ENCODE data around the gene SPX. TPM values are rescaled to one million over a fixed set of nuclear protein-coding genes. Genes with fewer than 3 reads are reported as not detected.

The SPX gene
- 1 to 10 TPM in 2 of 4 donors, under 1 TPM in 1, not detected in 1; 0.67 to 2.4 (median 1.2) TPM for total RNA-seq

- Histone ChIP-seq H3K4me3 (peak within 1 kb of the TSS; percentile 42 to 43), H3K27me3 (no peaks in the 10 kb centered on the region), H3K27ac (no peak within 1 kb of the TSS), H3K4me1 (no peaks in the 10 kb centered on the region), H3K9me3 (no peaks in the 10 kb centered on the region), H3K36me3 (no peaks in the 10 kb centered on the region)
- no peak for DNase-seq
- intact Hi-C loops (cut with DNase I; ENCODE audit: low total_unique reads), result no loop called here
- TF ChIP-seq POLR2A (IDR thresholded peaks at IDR 0.05) (no peak), CTCF (IDR thresholded peaks at IDR 0.05) (no peak)
Measured at GRCh38 chr12:21526053-21526452, at the start of gene SPX. Gene SPX (plus strand): TSS chr12:21526296. CDS start chr12:21526473, 177 bp downstream.

- H3K4me3 ChIP-seq, result no peak overlapping the region
- H3K36me3 ChIP-seq, result no peaks in the 10 kb centered on the region
- intact Hi-C loops (cut with DNase I; ENCODE audit: low total_unique reads), result no loop called here
- TF ChIP-seq CTCF (IDR thresholded peaks at IDR 0.05) (no peak), POLR2A (IDR thresholded peaks at IDR 0.05) (no peak)
- no peaks in the 10 kb centered on the region for H3K9me3 ChIP-seq
- no peaks in the 10 kb centered on the region for H3K27me3 ChIP-seq
- H3K27ac ChIP-seq, result no peak overlapping the region
- DNase-seq, result no peak
- no peaks in the 10 kb centered on the region for H3K4me1 ChIP-seq
Measured at GRCh38 chr12:21476949-21477348, 49.1 kb upstream of the SPX start.

GRCh38 chr12:21478756-21479455, 47.2 kb upstream of the SPX start:
- TF ChIP-seq CTCF (IDR thresholded peaks at IDR 0.05) (no peak), POLR2A (IDR thresholded peaks at IDR 0.05) (no peak)
- H3K27me3 ChIP-seq, result no peaks in the 10 kb centered on the region
- no peak overlapping the region for H3K27ac ChIP-seq
- no peaks in the 10 kb centered on the region for H3K9me3 ChIP-seq
- intact Hi-C loops (cut with DNase I; ENCODE audit: low total_unique reads), result no loop called here
- H3K36me3 ChIP-seq, result no peaks in the 10 kb centered on the region
- H3K4me3 ChIP-seq, result no peak overlapping the region
- DNase-seq, result no peak
- no peaks in the 10 kb centered on the region for H3K4me1 ChIP-seq

GRCh38 chr12:21483531-21483930, 42.6 kb upstream of the SPX start:
- no peak for DNase-seq
- H3K36me3 ChIP-seq, result no peaks in the 10 kb centered on the region
- H3K9me3 ChIP-seq, result no peaks in the 10 kb centered on the region
- no peak overlapping the region for H3K4me3 ChIP-seq
- TF ChIP-seq CTCF (IDR thresholded peaks at IDR 0.05) (no peak), POLR2A (IDR thresholded peaks at IDR 0.05) (no peak)
- no peaks in the 10 kb centered on the region for H3K4me1 ChIP-seq
- intact Hi-C loops (cut with DNase I; ENCODE audit: low total_unique reads), result no loop called here
- no peaks in the 10 kb centered on the region for H3K27me3 ChIP-seq
- H3K27ac ChIP-seq, result no peak overlapping the region

- Histone ChIP-seq H3K4me1 (no peaks in the 10 kb centered on the region), H3K9me3 (no peaks in the 10 kb centered on the region), H3K27me3 (no peaks in the 10 kb centered on the region), H3K27ac (no peak overlapping the region), H3K36me3 (no peaks in the 10 kb centered on the region), H3K4me3 (no peak overlapping the region)
- intact Hi-C loops (cut with DNase I; ENCODE audit: low total_unique reads), result no loop called here
- DNase-seq, result no peak
- TF ChIP-seq POLR2A (IDR thresholded peaks at IDR 0.05) (no peak), CTCF (IDR thresholded peaks at IDR 0.05) (no peak)
Measured at GRCh38 chr12:21485998-21486397, 40.1 kb upstream of the SPX start.
